H9 (cell line): ENCODE measurements around the gene STC2. TPM values are rescaled to one million over a fixed set of nuclear protein-coding genes. Genes with fewer than 3 reads are reported as not detected.
A peak's percentile ranks its signal among the peaks of the same experiment; 100 is the strongest.

Experiments used
- DNase-seq: peaks from one replicate; pipeline ENCODE4 v3.0.0-alpha.2; 2017
- H2AFZ ChIP-seq: one replicate; pipeline ENCODE4 v1.6.1; 2013; ENCODE audit warnings: mild to moderate bottlenecking, low read length, control low read depth, moderate library complexity
- H2AK5ac ChIP-seq: 2 replicates; pipeline ENCODE4 v1.6.1; 2013; ENCODE audit warnings: low read length, control low read depth, mixed read lengths; ENCODE audit not compliant: insufficient read length
- H2BK120ac ChIP-seq: one replicate; pipeline ENCODE4 v1.6.1; 2013; ENCODE audit warnings: low read depth, mild to moderate bottlenecking, low read length, control low read depth, inconsistent platforms; ENCODE audit not compliant: poor library complexity, severe bottlenecking
- H2BK12ac ChIP-seq: 2 replicates; pipeline ENCODE4 v1.6.1; 2013; ENCODE audit warnings: low read length, control low read depth, mixed read lengths, low read depth; ENCODE audit not compliant: insufficient read length
- H2BK15ac ChIP-seq: 2 replicates; pipeline ENCODE4 v1.6.1; 2013; ENCODE audit warnings: low read depth, low read length, control low read depth
- H2BK20ac ChIP-seq: one replicate; pipeline ENCODE4 v1.6.1; 2013; ENCODE audit warnings: low read depth, mild to moderate bottlenecking, low read length, control low read depth, inconsistent platforms; ENCODE audit not compliant: poor library complexity, severe bottlenecking
- H2BK5ac ChIP-seq: 2 replicates; pipeline ENCODE4 v1.6.1; 2013; ENCODE audit warnings: low read length, control low read depth, mixed read lengths; ENCODE audit not compliant: insufficient read length
- H3K14ac ChIP-seq: 2 replicates; pipeline ENCODE4 v1.6.1; 2013; ENCODE audit warnings: low read length, control low read depth; ENCODE audit not compliant: insufficient read depth
- H3K18ac ChIP-seq: 2 replicates; pipeline ENCODE4 v1.6.1; 2013; ENCODE audit warnings: low read depth, mild to moderate bottlenecking, mixed read lengths, low read length, control low read depth; ENCODE audit not compliant: insufficient read length
- H3K23ac ChIP-seq: 2 replicates; pipeline ENCODE4 v1.6.1; 2013; ENCODE audit warnings: low read length, control low read depth, mixed read lengths, low read depth; ENCODE audit not compliant: insufficient read length
- H3K23me2 ChIP-seq: 2 replicates; pipeline ENCODE4 v1.6.1; 2013; ENCODE audit warnings: low read depth, mild to moderate bottlenecking, mixed read lengths, low read length, control low read depth; ENCODE audit not compliant: insufficient read length, poor library complexity, severe bottlenecking
- H3K27ac ChIP-seq: 2 replicates; pipeline ENCODE4 v1.5.1; 2013; ENCODE audit warnings: low read length, control low read depth, mixed read lengths, low read depth; ENCODE audit not compliant: insufficient read length
- H3K27me3 ChIP-seq: 2 replicates; pipeline ENCODE4 v1.6.1; 2013; ENCODE audit warnings: low read length, control low read depth, inconsistent platforms; ENCODE audit not compliant: insufficient read depth
- H3K4ac ChIP-seq: 2 replicates; pipeline ENCODE4 v1.6.1; 2013; ENCODE audit warnings: low read depth, mild to moderate bottlenecking, control low read depth, inconsistent platforms, low read length, moderate library complexity
- H3K4me1 ChIP-seq: 2 replicates; pipeline ENCODE4 v1.6.1; 2013; ENCODE audit warnings: low read length, control low read depth, inconsistent platforms; ENCODE audit not compliant: insufficient read depth
- H3K4me2 ChIP-seq: 2 replicates; pipeline ENCODE4 v1.6.1; 2013; ENCODE audit warnings: low read length, control low read depth, mixed read lengths; ENCODE audit not compliant: insufficient read length, insufficient read depth
- H3K56ac ChIP-seq: 2 replicates; pipeline ENCODE4 v1.6.1; 2013; ENCODE audit warnings: low read depth, mild to moderate bottlenecking, mixed read lengths, low read length, control low read depth; ENCODE audit not compliant: insufficient read length
- H3K79me1 ChIP-seq: 2 replicates; pipeline ENCODE4 v1.6.1; 2013; ENCODE audit warnings: low read depth, mild to moderate bottlenecking, moderate library complexity, low read length, control low read depth, inconsistent platforms; ENCODE audit not compliant: insufficient read depth, poor library complexity, severe bottlenecking
- H3K79me2 ChIP-seq: 2 replicates; pipeline ENCODE4 v1.6.1; 2013; ENCODE audit warnings: low read length, control low read depth, inconsistent platforms; ENCODE audit not compliant: insufficient read depth
- H3K9ac ChIP-seq: 2 replicates; pipeline ENCODE4 v1.6.1; 2013; ENCODE audit warnings: low read length, control low read depth, mixed read lengths; ENCODE audit not compliant: insufficient read length; ENCODE audit errors: extremely low read depth
- H3K9me3 ChIP-seq: one replicate; pipeline ENCODE4 v1.6.1; 2013; ENCODE audit warnings: low read depth, low read length, inconsistent platforms; ENCODE audit not compliant: control insufficient read depth
- H3T11ph ChIP-seq: one replicate; pipeline ENCODE4 v1.6.1; 2013; ENCODE audit warnings: mild to moderate bottlenecking, low read length, control low read depth, inconsistent platforms
- H4K20me1 ChIP-seq: one replicate; pipeline ENCODE4 v1.6.1; 2013; ENCODE audit not compliant: control insufficient read depth, insufficient read length, insufficient read depth
- H4K5ac ChIP-seq: 2 replicates; pipeline ENCODE4 v1.6.1; 2013; ENCODE audit warnings: low read depth, mild to moderate bottlenecking, mixed read lengths, low read length, control low read depth; ENCODE audit not compliant: insufficient read length
- H4K8ac ChIP-seq: replicated peaks from 2 replicates; pipeline ENCODE4 v1.6.1; 2013; ENCODE audit warnings: low read length, control low read depth, mixed read lengths, low read depth; ENCODE audit not compliant: insufficient read length
- H4K91ac ChIP-seq: 2 replicates; pipeline ENCODE4 v1.6.1; 2013; ENCODE audit warnings: low read depth, mild to moderate bottlenecking, moderate library complexity, mixed read lengths, low read length, control low read depth; ENCODE audit not compliant: insufficient read length
- H3K27ac Mint-ChIP-seq, 3 experiments: 2 replicates in 2 of 3; 3 replicates in 1 of 3; pipeline ENCODE4 v1.8.0; 2020 to 2021; ENCODE audit warnings: mixed read lengths in 3 of 3, mild to moderate bottlenecking in 1 of 3, moderate library complexity in 1 of 3
- H3K27me3 Mint-ChIP-seq: 2 replicates; pipeline ENCODE4 v1.8.0; 2021; ENCODE audit warnings: low read depth, mild to moderate bottlenecking, moderate library complexity, mixed read lengths
- H3K36me3 Mint-ChIP-seq, 3 experiments: 2 replicates in 2 of 3; 3 replicates in 1 of 3; pipeline ENCODE4 v1.8.0; 2020 to 2021; ENCODE audit warnings: low read depth in 3 of 3, mixed read lengths in 3 of 3; ENCODE audit not compliant: insufficient read depth in 1 of 3
- H3K4me1 Mint-ChIP-seq, 2 experiments: 2 replicates each; pipeline ENCODE4 v1.8.0; 2020; ENCODE audit warnings: mixed read lengths in 2 of 2
- H3K4me3 Mint-ChIP-seq, 2 experiments: 2 replicates in 1 of 2; 3 replicates in 1 of 2; pipeline ENCODE4 v1.8.0; 2020 to 2021; ENCODE audit warnings: mild to moderate bottlenecking in 2 of 2, mixed read lengths in 2 of 2, moderate library complexity in 1 of 2
- H3K9me3 Mint-ChIP-seq, 2 experiments: 2 replicates in 1 of 2; 3 replicates in 1 of 2; pipeline ENCODE4 v1.8.0; 2020; ENCODE audit warnings: mild to moderate bottlenecking in 2 of 2, mixed read lengths in 2 of 2, moderate library complexity in 1 of 2
- WGBS: extraction: QIAGEN DNeasy Blood & Tissue Kit; methylation state at CpG from one replicate; pipeline ENCODE4 v1.1.7; 2013; ENCODE audit warnings: missing lambda C conversion rate, low lambda C conversion rate, mixed read lengths; ENCODE audit not compliant: insufficient read length; ENCODE audit errors: extremely low coverage; 5-methylcytosine and 5-hydroxymethylcytosine counted together
- total RNA-seq: library from RNA; stranded (reverse); gene quantifications from 2 replicates; pipeline ENCODE4 v1.2.1, GENCODE V29; 2021
- TF ChIP-seq, protein P1 (sequence below): fragments of 200-600 bp; sonication (generic); conservative IDR thresholded peaks from 3 replicates; pipeline ENCODE4 v1.8.0; 2021; ENCODE audit warnings: antibody characterized with exemption, mild to moderate bottlenecking

Gene STC2
- total RNA-seq, 1 experiment from 2014 or later: 77.7 TPM

DNA sequence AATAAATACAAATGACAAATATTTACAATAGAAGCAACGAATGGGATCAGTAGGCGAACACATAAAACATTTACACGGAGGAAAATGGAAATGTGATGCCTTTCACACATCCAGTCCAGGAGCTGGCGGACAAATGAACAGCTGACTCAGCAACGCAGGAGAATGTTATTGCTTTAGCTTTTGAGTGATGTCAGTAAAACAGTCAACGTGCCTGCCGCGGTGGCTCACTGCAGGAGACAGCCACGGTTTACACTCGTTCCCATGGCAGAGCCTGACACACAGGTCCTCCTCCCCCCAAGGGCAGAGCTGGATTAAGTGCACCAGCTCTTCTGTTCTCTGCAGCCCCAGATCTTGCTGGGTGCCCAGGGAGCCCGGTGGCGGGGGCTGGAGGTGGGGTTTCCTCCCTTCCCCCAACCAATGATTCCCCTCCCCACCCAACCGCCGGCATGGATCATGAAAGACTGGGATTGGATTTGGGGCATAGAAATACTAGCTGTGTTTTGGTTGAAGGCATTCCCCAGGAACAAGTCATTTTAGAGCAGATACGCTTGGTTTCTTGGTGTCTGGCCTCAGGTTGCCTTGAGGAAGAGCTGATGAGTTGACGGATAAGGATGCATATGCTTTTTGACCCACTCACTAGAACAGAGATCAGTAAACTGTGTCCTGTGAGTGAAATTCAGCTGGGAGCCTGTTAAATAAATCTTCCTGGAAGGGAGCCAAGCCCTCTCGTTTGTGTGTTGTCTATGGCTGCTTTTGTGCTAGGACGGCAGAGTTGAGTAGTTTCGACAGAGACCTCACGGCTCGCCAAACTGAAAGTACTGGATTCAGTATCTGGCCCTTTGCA lies 12.5 kb downstream of the STC2 start:
- no peaks in the 10 kb centered on the region for H3K27me3 ChIP-seq
- H3K18ac ChIP-seq: peak overlapping the region; percentile 40
- H3K23ac ChIP-seq: no peak overlapping the region
- H3K4me1 ChIP-seq: no peaks in the 10 kb centered on the region; the same call in 1 of the 2 replicates
- H2AK5ac ChIP-seq: no peak overlapping the region
- Mint-ChIP-seq H3K9me3 (no peaks in the 10 kb centered on the region; a peak in 1 of 5 replicates), H3K27ac (peak overlapping the region in 2 of 3 experiments; percentile 68 to 74; a peak in 5 of 7 replicates), H3K36me3 (peaks cover 32 to 54% (median 43%) of the 10 kb centered on the region in 3 experiments; a peak in 6 of 7 replicates), H3K4me1 (peaks cover 30 to 40% of the 10 kb centered on the region in 2 experiments), H3K27me3 (peaks cover 8% of the 10 kb centered on the region), H3K4me3 (no peak overlapping the region)
- H3K23me2 ChIP-seq: no peaks in the 10 kb centered on the region
- no peak overlapping the region for H4K8ac ChIP-seq
- H3K9ac ChIP-seq: no peak overlapping the region
- H4K20me1 ChIP-seq: no peaks in the 10 kb centered on the region
- no peak overlapping the region for H2BK20ac ChIP-seq
- H2BK15ac ChIP-seq: no peak overlapping the region
- no peak overlapping the region for H2AFZ ChIP-seq
- H3K14ac ChIP-seq: no peak overlapping the region
- H3K79me1 ChIP-seq: no peaks in the 10 kb centered on the region
- no peak overlapping the region for H3K27ac ChIP-seq
- no peak for DNase-seq
- H2BK12ac ChIP-seq: no peak overlapping the region
- TF ChIP-seq, protein P1, sequence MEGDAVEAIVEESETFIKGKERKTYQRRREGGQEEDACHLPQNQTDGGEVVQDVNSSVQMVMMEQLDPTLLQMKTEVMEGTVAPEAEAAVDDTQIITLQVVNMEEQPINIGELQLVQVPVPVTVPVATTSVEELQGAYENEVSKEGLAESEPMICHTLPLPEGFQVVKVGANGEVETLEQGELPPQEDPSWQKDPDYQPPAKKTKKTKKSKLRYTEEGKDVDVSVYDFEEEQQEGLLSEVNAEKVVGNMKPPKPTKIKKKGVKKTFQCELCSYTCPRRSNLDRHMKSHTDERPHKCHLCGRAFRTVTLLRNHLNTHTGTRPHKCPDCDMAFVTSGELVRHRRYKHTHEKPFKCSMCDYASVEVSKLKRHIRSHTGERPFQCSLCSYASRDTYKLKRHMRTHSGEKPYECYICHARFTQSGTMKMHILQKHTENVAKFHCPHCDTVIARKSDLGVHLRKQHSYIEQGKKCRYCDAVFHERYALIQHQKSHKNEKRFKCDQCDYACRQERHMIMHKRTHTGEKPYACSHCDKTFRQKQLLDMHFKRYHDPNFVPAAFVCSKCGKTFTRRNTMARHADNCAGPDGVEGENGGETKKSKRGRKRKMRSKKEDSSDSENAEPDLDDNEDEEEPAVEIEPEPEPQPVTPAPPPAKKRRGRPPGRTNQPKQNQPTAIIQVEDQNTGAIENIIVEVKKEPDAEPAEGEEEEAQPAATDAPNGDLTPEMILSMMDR: no peak
- H3T11ph ChIP-seq: no peak overlapping the region
- no peak overlapping the region for H2BK5ac ChIP-seq
- H3K9me3 ChIP-seq: no peaks in the 10 kb centered on the region
- no peak overlapping the region for H3K56ac ChIP-seq
- no peak overlapping the region for H4K91ac ChIP-seq
- no peak overlapping the region for H3K4me2 ChIP-seq
- no peak overlapping the region for H2BK120ac ChIP-seq
- H3K4ac ChIP-seq: no peak overlapping the region
- no CpG with 5 or more reads among the region's 21 CpGs for WGBS
- H3K79me2 ChIP-seq: no peaks in the 10 kb centered on the region
- H4K5ac ChIP-seq: no peak overlapping the region
